ENCODE measurements around the gene GMPR2. TPM values are rescaled to one million over a fixed set of nuclear protein-coding genes. Genes with fewer than 3 reads are reported as not detected.

Gene GMPR2
- total RNA-seq, 1 experiment from 2014 or later = 81.6 TPM

DNA sequence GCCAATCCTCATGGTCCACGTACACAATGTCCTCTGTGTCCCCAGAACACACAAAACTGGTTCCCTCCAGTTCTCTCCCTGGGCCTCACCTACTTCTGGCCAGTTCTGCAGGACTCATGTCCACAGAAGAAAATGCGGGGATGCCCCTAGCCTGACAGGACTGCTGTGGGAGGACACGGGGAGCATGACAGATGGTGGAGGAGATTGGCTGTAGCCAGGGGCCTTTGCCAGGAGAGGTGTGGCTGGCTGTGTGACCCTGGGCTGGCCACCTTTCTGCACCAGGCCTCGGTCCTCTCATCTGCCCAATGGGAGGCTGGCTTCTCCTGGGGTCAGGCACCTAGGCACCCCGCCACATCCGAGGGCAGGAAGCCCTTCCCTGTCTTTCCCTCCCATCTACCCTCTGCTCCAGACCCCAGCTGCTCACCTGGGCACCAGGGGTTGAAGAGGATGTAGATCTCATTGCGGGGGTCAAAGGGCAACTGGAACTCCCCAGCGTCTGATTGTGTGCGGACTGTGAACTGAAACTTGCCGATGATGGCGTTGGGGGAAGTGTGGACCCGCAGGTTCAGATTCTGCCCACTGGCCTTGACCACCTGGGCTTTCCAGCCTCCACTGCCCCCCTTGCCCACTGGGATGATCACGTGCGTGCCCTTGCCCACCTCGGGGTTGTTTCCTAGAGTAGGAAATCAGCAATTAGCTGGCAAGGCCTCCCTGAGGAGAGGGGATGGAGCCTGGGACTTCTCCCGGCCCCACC, 27.5 kb downstream of the GMPR2 start:
- DNase-seq = no peak
- H3K27me3 ChIP-seq (ENCODE audit: control insufficient read depth, insufficient read depth, low read length) = no peaks in the 10 kb centered on the region
- no peaks in the 10 kb centered on the region for H3K36me3 ChIP-seq (replicated peaks; ENCODE audit: control insufficient read depth, insufficient read depth, low read length)
- no peak overlapping the region for H3K4me3 ChIP-seq (ENCODE audit: insufficient read depth, low read depth, low read length)

DNA sequence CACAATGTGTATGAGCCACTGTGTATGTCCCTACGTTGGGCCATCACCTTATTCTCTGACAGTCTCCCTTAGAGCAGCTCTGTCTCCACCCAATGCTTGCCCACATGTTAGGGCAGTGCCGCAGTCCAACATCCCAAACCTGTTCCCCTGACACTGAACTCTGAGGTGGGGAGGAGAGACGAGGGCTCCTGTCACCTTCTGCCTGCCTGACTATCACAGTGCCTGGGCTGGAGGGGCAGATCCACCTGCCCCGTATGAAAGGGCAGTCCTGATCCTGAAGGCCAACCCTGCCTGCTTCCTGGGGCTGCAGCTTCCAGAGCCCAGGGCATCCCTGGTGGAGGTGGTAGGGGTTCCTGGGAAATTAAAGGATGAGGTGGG, 28.0 kb downstream of the GMPR2 start:
- no peaks in the 10 kb centered on the region for H3K36me3 ChIP-seq (replicated peaks; ENCODE audit: control insufficient read depth, insufficient read depth, low read length)
- no peak overlapping the region for H3K4me3 ChIP-seq (ENCODE audit: insufficient read depth, low read depth, low read length)
- DNase-seq = no peak
- no peaks in the 10 kb centered on the region for H3K27me3 ChIP-seq (ENCODE audit: control insufficient read depth, insufficient read depth, low read length)

DNA sequence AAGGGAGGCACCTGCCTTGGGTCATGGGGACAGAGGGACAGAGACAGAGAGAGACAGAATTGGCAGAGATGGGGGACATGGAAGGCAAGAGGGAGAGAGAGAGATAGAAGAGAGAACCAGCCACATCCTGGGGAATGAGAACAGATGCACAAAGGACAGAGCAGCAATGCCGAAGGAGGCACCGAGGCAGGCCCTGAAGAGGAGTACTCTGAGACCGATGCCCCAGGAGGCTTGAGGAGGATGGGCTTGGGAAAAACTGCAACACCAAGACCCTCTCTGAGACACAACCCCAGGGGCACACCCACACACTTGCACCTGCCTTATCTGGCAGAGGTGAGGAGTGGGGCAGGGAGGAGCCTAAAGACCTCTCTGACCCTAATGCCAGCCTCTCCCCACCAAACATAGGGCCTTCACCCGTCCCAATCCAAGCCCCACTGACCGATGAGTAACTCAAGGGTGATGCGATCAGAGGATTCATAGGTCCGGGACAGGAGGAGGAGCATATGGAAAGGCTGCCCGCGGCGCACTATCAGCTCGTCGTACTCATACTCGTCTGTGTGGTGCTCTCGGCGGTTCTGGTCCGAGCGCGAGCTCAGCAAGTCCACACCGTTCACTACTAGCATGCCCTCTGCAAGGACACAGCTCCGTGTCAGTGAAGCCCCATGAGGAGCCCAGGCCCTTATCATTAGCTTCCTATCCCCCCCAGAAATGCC, 28.7 kb downstream of the GMPR2 start:
- no peaks in the 10 kb centered on the region for H3K27me3 ChIP-seq (ENCODE audit: control insufficient read depth, insufficient read depth, low read length)
- DNase-seq = no peak
- no peak overlapping the region for H3K4me3 ChIP-seq (ENCODE audit: insufficient read depth, low read depth, low read length)
- no peaks in the 10 kb centered on the region for H3K36me3 ChIP-seq (replicated peaks; ENCODE audit: control insufficient read depth, insufficient read depth, low read length)

DNA sequence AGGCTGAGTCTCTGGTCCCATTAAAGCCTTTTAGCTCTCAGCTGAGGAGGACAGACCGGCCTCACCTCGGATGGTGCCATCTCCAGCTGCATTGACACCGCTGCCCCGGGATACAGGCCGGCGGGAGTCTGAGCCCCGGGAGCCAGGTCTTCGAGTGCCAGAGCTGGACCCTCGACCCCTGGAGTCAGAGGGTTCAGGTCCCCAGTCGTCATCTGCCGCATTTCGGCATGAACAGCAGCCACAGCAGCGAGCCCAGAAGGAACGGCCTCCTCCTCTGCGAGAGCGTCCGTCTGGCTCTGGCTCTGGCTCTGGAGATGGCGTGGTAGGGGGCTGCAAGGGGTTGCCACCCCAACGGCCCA, 29.2 kb downstream of the GMPR2 start:
- H3K4me3 ChIP-seq (ENCODE audit: insufficient read depth, low read depth, low read length) = no peak overlapping the region
- H3K36me3 ChIP-seq (replicated peaks; ENCODE audit: control insufficient read depth, insufficient read depth, low read length) = no peaks in the 10 kb centered on the region
- no peak for DNase-seq
- H3K27me3 ChIP-seq (ENCODE audit: control insufficient read depth, insufficient read depth, low read length) = no peaks in the 10 kb centered on the region

DNA sequence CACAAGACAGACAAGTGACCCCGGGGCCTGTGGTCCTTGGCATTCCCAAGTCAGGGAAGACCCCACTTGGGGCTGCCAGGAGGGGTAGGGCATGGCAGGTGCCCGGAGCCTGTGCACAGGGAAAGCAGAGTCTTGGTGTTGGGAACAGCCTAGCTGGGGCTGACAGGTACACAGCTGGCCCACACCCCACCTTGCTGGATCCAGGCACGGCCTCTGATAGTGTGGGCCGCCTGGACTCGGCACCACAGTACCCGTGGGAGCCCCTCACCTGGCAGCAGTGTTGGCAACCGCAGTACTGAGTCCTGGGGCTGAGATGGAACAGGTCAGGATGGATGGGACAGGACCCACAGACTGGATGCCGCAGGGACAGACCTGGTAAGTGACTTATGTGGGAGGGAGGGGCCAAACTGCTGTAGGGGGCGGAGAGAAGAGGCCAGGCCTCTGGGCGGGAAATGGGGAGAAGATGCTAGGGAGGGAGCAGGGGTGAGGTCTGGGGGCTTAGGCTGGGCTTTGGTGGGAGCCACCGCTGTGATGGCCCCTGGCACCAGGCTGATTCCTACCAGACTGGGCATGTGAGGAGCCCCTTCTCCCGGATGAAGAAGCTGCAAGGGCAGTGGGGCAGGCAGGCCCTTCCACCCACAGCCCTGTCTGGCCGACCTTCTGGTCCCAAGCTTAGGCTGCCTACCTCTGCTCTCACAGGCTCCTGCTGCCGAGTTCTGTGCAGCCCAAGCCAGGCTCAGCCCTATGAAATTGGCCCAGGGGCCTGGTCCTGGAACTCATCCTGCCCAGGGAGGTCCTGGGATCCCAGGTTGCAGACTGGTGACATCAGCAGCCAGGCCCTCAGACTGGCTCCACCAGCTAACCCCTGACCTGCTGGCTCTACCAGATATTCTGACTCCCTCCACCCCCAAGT, 30.3 kb downstream of the GMPR2 start, which contains the start of gene TGM1:
Gene TGM1, minus strand, starts transcription at position 357 of the 913 bp plus-strand sequence. CDS start 825 bp downstream, outside the sequence.
- peak; percentile 84 for DNase-seq
- H3K36me3 ChIP-seq (replicated peaks; ENCODE audit: control insufficient read depth, insufficient read depth, low read length) = peaks cover 2% of the 10 kb centered on the region; the same call in 1 of the 2 replicates
- H3K27me3 ChIP-seq (ENCODE audit: control insufficient read depth, insufficient read depth, low read length) = no peaks in the 10 kb centered on the region
- no peak within 1 kb of the TSS for H3K4me3 ChIP-seq (ENCODE audit: insufficient read depth, low read depth, low read length)

DNA sequence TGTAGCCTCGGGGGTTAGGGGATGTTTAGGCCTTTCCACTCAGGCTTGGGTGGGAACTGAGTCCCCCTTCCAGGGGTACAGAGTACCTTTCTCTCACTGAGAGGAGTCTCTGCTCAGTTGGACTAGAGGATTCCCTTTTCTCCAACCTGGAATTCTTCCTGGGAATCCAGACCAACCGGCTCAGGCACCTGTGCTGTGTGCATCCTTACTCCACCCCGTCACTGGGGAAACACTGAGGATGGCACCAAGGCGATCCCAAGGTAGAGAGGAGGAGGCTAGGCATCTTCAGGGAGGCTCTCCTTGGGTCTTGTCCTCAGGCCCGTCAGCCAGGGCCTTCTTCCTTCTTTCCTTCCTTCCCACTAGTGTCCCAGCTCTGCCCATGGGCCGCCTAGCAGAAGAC, 31.1 kb downstream of the GMPR2 start:
- DNase-seq = no peak

DNA sequence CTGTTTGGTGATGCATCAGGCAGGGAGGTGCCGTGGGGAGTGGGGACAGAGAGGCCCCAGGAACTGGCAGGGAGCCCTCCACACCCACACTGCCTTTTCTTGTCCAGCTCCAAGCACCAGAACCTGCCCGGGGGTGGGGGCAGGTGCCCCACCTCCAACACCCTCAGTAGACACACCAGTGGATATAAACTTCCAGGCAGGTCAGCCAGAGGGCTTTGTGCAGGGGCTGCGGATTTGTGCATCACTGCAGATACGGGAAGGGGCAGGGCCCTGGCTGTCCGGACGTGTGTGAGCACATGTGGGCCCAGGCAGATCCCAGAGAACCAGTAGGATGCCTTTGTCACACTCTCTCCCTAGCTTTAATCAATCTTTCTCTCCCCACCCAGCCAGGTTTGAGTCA, 31.6 kb downstream of the GMPR2 start:
- DNase-seq = no peak
- Histone ChIP-seq H3K36me3 (replicated peaks; ENCODE audit: control insufficient read depth, insufficient read depth, low read length) (peaks cover 2% of the 10 kb centered on the region; the same call in 1 of the 2 replicates), H3K27me3 (ENCODE audit: control insufficient read depth, insufficient read depth, low read length) (no peaks in the 10 kb centered on the region), H3K4me3 (ENCODE audit: insufficient read depth, low read depth, low read length) (no peak overlapping the region)

More for the DNA sequence above, 31.1 kb downstream of the GMPR2 start:
- H3K4me3 ChIP-seq (ENCODE audit: insufficient read depth, low read depth, low read length) = no peak overlapping the region
- H3K36me3 ChIP-seq (replicated peaks; ENCODE audit: control insufficient read depth, insufficient read depth, low read length) = peaks cover 2% of the 10 kb centered on the region; the same call in 1 of the 2 replicates
- H3K27me3 ChIP-seq (ENCODE audit: control insufficient read depth, insufficient read depth, low read length) = no peaks in the 10 kb centered on the region

DNA sequence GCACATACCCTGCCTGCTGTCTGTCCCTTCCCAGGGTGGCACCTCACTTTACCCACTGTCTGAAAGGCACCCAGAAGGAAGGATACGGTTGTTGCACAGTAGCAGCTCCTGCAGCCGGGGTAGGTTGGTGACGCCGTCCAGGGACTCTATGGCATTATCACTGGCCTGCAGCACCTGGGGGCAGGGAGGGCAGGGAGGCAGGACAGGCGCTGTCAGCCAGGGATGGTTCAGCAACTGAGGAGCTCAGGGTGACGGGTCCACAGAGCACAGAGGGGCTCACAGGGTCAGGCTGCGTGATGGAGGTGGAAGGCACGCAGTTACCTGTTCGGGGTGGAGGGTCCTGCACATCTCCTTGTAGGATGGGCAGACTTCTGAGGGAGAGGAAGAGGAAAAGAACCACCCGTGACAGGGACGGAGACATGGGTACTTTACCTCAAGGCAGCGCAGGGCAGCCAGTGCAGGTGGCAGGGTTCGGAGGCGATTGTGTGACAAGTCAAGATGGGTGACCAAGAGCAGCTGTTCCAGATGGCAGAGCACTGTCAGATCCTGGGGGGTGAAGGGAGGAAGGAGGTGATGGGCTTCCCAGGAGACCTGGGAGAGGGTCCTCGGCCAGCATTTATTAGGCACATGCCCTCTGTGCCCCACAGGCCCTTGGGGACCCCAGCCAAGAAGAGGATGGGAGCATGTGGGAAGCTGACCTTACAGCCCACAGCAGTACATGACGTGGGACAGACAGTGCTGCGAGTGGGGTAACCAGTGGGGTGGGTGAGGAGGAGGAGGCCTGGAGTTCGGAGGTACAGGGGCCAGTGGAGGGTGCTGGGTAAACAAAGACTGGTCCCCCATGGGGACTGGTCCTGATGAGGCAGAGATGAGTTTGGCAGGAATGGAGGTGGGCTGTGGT, 33.9 kb downstream of the GMPR2 start:
- no peak overlapping the region for H3K4me3 ChIP-seq (ENCODE audit: insufficient read depth, low read depth, low read length)
- H3K27me3 ChIP-seq (ENCODE audit: control insufficient read depth, insufficient read depth, low read length) = no peaks in the 10 kb centered on the region
- DNase-seq = no peak
- peaks cover 2% of the 10 kb centered on the region; the same call in 1 of the 2 replicates for H3K36me3 ChIP-seq (replicated peaks; ENCODE audit: control insufficient read depth, insufficient read depth, low read length)

DNA sequence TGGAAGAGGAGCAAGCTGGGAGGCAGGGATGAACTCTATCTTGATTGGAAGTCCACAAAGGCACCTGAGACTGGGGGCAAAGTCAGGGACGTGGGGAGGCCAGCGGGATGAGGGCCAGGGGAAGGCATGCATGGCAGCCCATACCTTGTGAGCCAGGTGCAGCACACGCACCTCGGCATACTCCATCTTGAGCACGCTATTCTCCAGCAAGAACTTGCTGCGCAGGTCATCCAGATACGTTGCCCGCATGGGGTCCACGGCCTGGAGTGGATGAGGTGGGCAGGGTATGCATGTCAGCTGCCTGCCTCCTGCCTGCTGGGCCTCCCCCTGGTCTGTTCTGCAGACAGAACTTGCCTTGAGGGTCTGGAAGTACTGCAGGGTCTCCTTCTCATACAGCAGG, 34.8 kb downstream of the GMPR2 start:
- DNase-seq = no peak
- H3K36me3 ChIP-seq (replicated peaks; ENCODE audit: control insufficient read depth, insufficient read depth, low read length) = peaks cover 2% of the 10 kb centered on the region; the same call in 1 of the 2 replicates
- no peak overlapping the region for H3K4me3 ChIP-seq (ENCODE audit: insufficient read depth, low read depth, low read length)
- H3K27me3 ChIP-seq (ENCODE audit: control insufficient read depth, insufficient read depth, low read length) = no peaks in the 10 kb centered on the region

DNA sequence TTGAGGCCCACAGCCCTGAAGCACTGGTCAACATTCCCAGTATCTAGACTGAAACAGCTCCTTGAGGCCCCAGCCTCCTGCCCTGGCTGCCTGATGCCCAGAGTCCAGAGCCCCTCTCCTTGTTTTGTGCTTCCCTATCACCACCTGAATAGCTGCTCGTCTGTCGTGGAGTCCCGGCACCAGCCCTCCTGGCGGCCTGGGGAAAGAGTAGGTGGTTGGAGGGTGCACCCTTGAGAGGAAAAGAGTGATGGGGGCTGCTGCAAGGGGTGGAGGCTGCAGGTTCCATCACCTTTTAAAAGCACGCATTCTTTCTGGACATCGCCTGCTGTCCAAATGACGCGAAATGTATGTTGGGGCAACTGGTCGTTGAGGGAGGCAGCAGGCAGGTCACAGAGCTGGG, 35.5 kb downstream of the GMPR2 start:
- Histone ChIP-seq H3K36me3 (replicated peaks; ENCODE audit: control insufficient read depth, insufficient read depth, low read length) (peaks cover 2% of the 10 kb centered on the region; the same call in 1 of the 2 replicates), H3K4me3 (ENCODE audit: insufficient read depth, low read depth, low read length) (no peak overlapping the region), H3K27me3 (ENCODE audit: control insufficient read depth, insufficient read depth, low read length) (no peaks in the 10 kb centered on the region)
- DNase-seq = no peak

DNA sequence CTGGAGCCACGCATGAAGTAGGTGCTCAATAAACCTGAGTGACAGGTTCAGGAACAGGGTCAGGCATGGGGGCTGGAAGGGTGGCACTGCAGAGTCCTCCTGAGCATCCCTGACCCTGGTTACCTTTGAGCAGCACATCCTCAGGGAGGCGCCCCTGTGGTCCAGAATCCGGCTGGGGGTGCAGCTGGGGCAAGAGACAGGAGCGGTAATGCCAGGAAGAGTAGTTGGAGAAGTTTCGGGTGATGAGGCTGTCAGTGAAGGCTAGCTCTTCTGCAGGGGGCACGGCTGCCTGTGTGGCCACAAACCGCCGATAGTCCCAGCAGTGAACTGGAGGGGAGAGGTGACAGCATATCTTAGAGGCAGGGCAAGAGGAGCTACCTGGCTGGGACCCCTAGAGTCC, 36.6 kb downstream of the GMPR2 start:
- DNase-seq = no peak
- H3K36me3 ChIP-seq (replicated peaks; ENCODE audit: control insufficient read depth, insufficient read depth, low read length) = peaks cover 2% of the 10 kb centered on the region; the same call in 1 of the 2 replicates
- no peaks in the 10 kb centered on the region for H3K27me3 ChIP-seq (ENCODE audit: control insufficient read depth, insufficient read depth, low read length)
- H3K4me3 ChIP-seq (ENCODE audit: insufficient read depth, low read depth, low read length) = no peak overlapping the region

DNA sequence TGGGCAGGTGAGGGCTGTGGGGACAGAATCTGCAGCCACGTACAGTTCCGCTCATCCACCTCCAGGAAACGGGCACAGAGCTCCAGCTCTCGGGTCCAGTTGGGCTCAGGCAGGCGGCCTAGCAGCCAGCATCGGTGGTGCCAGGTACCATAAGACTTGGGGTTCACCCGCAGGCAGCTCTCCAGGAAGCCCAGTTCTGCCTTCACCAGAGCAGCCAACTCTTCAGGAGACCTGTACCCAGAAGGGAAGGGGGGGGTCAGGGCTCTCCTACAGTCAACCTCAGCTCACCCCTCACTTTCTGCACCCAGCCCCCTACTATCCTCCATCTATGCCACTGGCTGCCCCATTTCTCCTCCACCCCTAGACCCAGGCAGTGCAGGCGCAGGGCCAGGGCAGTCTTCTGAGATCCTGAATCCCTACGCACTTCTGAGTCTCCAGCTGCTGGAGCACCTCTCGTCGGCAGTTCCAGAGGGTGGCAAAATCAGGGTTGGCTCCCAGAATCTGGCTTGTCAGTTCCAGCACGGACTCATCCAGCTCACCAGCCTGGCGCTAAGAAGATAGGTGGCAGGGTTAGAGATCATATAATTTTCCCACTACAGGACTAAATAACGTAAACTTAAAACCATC, 37.3 kb downstream of the GMPR2 start:
- H3K36me3 ChIP-seq (replicated peaks; ENCODE audit: control insufficient read depth, insufficient read depth, low read length) = peaks cover 2% of the 10 kb centered on the region; the same call in 1 of the 2 replicates
- no peaks in the 10 kb centered on the region for H3K27me3 ChIP-seq (ENCODE audit: control insufficient read depth, insufficient read depth, low read length)
- no peak overlapping the region for H3K4me3 ChIP-seq (ENCODE audit: insufficient read depth, low read depth, low read length)
- DNase-seq = no peak

DNA sequence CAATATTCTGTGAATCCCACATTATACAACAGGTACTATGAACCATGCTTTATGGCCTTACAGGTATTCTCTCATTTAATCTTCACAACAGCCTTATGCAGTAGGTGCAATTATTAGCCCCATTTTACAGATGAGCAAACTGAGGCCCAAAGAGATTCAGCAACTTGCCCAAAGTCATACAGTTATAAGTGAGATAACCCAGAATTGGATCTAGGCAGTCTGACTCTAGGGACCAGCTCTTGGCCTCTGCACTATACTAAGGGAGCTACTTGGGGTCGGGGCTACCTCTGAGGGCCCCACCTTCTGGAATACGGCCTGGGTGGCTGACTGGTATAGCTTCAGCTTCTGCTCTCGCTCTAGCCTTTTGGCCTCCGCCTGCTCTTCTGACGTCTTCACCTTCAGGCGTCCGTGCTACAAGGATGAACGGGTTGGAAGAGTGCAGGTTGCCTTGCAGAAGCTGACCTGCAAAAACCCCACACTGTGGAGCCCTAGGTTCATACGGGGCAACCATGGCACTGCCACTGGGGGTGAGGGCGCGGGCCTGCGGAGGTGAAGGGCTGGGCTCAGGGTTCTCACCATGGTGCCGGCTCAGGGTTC, 37.9 kb downstream of the GMPR2 start:
- DNase-seq = no peak
- H3K4me3 ChIP-seq (ENCODE audit: insufficient read depth, low read depth, low read length) = peak overlapping the region; percentile 89
- H3K27me3 ChIP-seq (ENCODE audit: control insufficient read depth, insufficient read depth, low read length) = no peaks in the 10 kb centered on the region
- H3K36me3 ChIP-seq (replicated peaks; ENCODE audit: control insufficient read depth, insufficient read depth, low read length) = peaks cover 2% of the 10 kb centered on the region; the same call in 1 of the 2 replicates
